ENCODE data around the gene GRK6. TPM values are rescaled to one million over a fixed set of nuclear protein-coding genes. Genes with fewer than 3 reads are reported as not detected.
A peak's percentile ranks its signal among the peaks of the same experiment; 100 is the strongest.

The GRK6 gene
- total RNA-seq, 4 donors from 2014 or later: 29.1 to 62.2 (median 37.1) TPM

- Histone ChIP-seq H3K27ac (no peak overlapping the region), H3K9me3 (no peaks in the 10 kb centered on the region), H3K27me3 (no peaks in the 10 kb centered on the region), H3K4me1 (peaks cover 14% of the 10 kb centered on the region), H3K36me3 (peaks cover 69% of the 10 kb centered on the region), H3K4me3 (no peak overlapping the region)
- 95% methylated on average over 4 of the region's 26 CpGs for WGBS
- no peak for TF ChIP-seq EP300 (IDR thresholded peaks at IDR 0.05)
- no peak for TF ChIP-seq POLR2A (IDR thresholded peaks at IDR 0.05)
- no peak for TF ChIP-seq POLR2AphosphoS5 (IDR thresholded peaks at IDR 0.05)
- no peak for TF ChIP-seq CTCF (IDR thresholded peaks at IDR 0.05)
- no peak for DNase-seq (ENCODE audit: low spot score in 2 of 2)
Measured at GRCh38 chr5:177489119-177489716, 62.7 kb downstream of the GRK6 start.

- WGBS: 81% methylated on average over 15 of the region's 15 CpGs
- Histone ChIP-seq H3K27me3 (no peaks in the 10 kb centered on the region), H3K4me1 (peaks cover 27% of the 10 kb centered on the region), H3K4me3 (no peak overlapping the region), H3K9me3 (no peaks in the 10 kb centered on the region), H3K27ac (no peak overlapping the region), H3K36me3 (peaks cover 64% of the 10 kb centered on the region)
- TF ChIP-seq POLR2AphosphoS5 (IDR thresholded peaks at IDR 0.05) (no peak), EP300 (IDR thresholded peaks at IDR 0.05) (no peak), POLR2A (IDR thresholded peaks at IDR 0.05) (no peak), CTCF (IDR thresholded peaks at IDR 0.05) (no peak)
- DNase-seq (ENCODE audit: low spot score in 2 of 2): no peak
Measured at GRCh38 chr5:177490311-177490991, 64.0 kb downstream of the GRK6 start.

GRCh38 chr5:177490992-177491391 lies 64.5 kb downstream of the GRK6 start:
- TF ChIP-seq CTCF (IDR thresholded peaks at IDR 0.05) (no peak), POLR2AphosphoS5 (IDR thresholded peaks at IDR 0.05) (no peak), EP300 (IDR thresholded peaks at IDR 0.05) (no peak), POLR2A (IDR thresholded peaks at IDR 0.05) (no peak)
- Histone ChIP-seq H3K27ac (no peak overlapping the region), H3K4me1 (peaks cover 32% of the 10 kb centered on the region), H3K4me3 (no peak overlapping the region), H3K36me3 (peaks cover 59% of the 10 kb centered on the region), H3K27me3 (no peaks in the 10 kb centered on the region), H3K9me3 (no peaks in the 10 kb centered on the region)
- 90% methylated on average over 10 of the region's 16 CpGs for WGBS
- no peak for DNase-seq (ENCODE audit: low spot score in 2 of 2)

- Histone ChIP-seq H3K27ac (no peak overlapping the region), H3K36me3 (peaks cover 55% of the 10 kb centered on the region), H3K27me3 (no peaks in the 10 kb centered on the region), H3K4me3 (no peak overlapping the region), H3K4me1 (peaks cover 37% of the 10 kb centered on the region), H3K9me3 (no peaks in the 10 kb centered on the region)
- no peak for DNase-seq (ENCODE audit: low spot score in 2 of 2)
- 79% methylated on average over 6 of the region's 43 CpGs for WGBS
- no peak for TF ChIP-seq POLR2A (IDR thresholded peaks at IDR 0.05)
- TF ChIP-seq CTCF (IDR thresholded peaks at IDR 0.05): peak; percentile 50 to 72
- TF ChIP-seq POLR2AphosphoS5 (IDR thresholded peaks at IDR 0.05): no peak
- TF ChIP-seq EP300 (IDR thresholded peaks at IDR 0.05): no peak
Measured at GRCh38 chr5:177491429-177491945, 65.0 kb downstream of the GRK6 start.

GRCh38 chr5:177491983-177492746 lies 65.7 kb downstream of the GRK6 start:
- Histone ChIP-seq H3K4me1 (peaks cover 44% of the 10 kb centered on the region), H3K4me3 (no peak overlapping the region), H3K9me3 (no peaks in the 10 kb centered on the region), H3K27me3 (no peaks in the 10 kb centered on the region), H3K36me3 (peaks cover 52% of the 10 kb centered on the region), H3K27ac (no peak overlapping the region)
- no peak for TF ChIP-seq EP300 (IDR thresholded peaks at IDR 0.05)
- TF ChIP-seq CTCF (IDR thresholded peaks at IDR 0.05): no peak
- no peak for TF ChIP-seq POLR2A (IDR thresholded peaks at IDR 0.05)
- no peak for TF ChIP-seq POLR2AphosphoS5 (IDR thresholded peaks at IDR 0.05)
- WGBS: 88% methylated on average over 34 of the region's 54 CpGs
- DNase-seq (ENCODE audit: low spot score in 2 of 2): no peak
